Choroid plexus epithelial cell (primary cell): Measurements from ENCODE around the gene SPIRE2.

Experiments used
- DNase-seq: peaks from one replicate; pipeline ENCODE4 v3.0.0-alpha.2; 2010; ENCODE audit warnings: low read depth
- H3K4me3 ChIP-seq: 2 replicates; pipeline ENCODE4 v1.5.1; 2011; ENCODE audit warnings: low read depth, mild to moderate bottlenecking, control low read depth, low read length, moderate library complexity
- CTCF ChIP-seq: conservative IDR thresholded peaks from 2 replicates; pipeline ENCODE4 v1.5.1; 2011; ENCODE audit warnings: low read depth, mild to moderate bottlenecking, control low read depth, inconsistent platforms, low read length, moderate library complexity

SPIRE2 gene

DNA sequence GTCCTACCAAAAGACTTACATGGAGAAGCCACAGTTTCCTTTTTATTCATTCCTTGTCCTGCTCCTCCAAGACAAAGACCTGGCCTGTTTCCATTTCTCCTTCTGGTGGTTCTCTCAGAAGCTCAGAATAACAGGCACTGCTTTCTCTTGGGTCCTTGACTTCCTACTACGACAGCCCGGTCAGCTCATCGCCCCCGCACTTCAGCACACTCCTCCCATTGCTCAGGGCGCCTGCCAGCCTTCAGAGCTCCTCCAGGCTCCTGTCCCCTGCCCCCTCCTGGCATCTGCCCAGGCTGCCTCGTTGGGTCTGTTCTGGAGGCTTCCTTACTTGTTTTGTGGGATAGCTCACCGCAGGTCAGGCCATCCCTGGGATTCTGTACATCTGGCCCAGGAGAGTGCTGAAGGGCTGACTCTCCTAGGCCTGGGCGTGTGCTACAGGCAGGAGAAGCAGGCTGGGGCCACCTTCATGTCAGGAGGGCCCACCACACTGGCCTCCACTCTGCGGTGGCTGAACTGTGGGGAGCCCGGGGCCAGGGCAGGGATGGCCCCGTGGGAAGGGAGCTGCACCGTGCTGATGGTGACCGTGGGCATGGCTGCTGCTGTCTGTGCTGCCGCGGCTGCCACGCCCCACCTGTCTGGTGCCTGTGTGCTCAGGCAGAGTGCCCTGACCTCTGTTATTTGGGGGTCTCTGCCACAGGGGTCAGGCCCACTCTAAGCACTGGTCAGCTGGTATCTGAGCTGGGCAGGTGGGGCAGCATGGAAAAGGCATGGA, 62.8 kb downstream of the SPIRE2 start:
- no peak overlapping the region for H3K4me3 ChIP-seq
- no peak for TF ChIP-seq CTCF

DNA sequence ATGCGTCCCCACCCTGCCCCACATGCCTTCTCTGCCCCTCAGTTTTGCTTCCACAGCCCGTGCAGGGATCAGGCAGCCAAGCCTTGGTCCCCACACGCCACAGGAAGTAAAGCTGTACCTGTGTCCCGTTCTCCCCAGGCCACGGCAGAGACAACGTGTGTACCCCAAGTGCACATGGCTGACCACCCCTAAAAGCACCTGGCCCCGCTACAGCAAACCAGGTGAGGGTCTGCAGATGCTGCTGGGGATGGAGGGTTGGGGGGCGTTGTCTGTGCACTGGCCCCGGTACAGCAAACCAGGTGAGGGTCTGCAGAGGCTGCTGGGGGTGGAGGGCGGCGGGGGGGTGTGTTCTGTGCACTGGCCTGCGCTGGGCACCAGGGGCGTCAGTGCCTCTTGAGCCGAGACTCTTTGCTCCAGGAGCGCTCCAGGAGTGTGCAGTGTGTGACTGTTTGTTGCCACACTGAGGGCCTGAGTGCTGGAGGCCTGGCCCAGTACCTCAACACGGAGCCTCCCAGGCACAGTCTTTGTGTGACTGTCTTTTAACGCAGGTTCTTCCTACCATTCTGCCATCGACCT, 63.9 kb downstream of the SPIRE2 start:
- no peak overlapping the region for H3K4me3 ChIP-seq
- no peak for DNase-seq
- TF ChIP-seq CTCF, result no peak

More for the DNA sequence above, 62.8 kb downstream of the SPIRE2 start:
- no peak for DNase-seq

GRCh38 chr16:89892635-89893034, 64.4 kb downstream of the SPIRE2 start:
- TF ChIP-seq CTCF, result no peak
- DNase-seq, result no peak
- H3K4me3 ChIP-seq, result no peak overlapping the region

DNA sequence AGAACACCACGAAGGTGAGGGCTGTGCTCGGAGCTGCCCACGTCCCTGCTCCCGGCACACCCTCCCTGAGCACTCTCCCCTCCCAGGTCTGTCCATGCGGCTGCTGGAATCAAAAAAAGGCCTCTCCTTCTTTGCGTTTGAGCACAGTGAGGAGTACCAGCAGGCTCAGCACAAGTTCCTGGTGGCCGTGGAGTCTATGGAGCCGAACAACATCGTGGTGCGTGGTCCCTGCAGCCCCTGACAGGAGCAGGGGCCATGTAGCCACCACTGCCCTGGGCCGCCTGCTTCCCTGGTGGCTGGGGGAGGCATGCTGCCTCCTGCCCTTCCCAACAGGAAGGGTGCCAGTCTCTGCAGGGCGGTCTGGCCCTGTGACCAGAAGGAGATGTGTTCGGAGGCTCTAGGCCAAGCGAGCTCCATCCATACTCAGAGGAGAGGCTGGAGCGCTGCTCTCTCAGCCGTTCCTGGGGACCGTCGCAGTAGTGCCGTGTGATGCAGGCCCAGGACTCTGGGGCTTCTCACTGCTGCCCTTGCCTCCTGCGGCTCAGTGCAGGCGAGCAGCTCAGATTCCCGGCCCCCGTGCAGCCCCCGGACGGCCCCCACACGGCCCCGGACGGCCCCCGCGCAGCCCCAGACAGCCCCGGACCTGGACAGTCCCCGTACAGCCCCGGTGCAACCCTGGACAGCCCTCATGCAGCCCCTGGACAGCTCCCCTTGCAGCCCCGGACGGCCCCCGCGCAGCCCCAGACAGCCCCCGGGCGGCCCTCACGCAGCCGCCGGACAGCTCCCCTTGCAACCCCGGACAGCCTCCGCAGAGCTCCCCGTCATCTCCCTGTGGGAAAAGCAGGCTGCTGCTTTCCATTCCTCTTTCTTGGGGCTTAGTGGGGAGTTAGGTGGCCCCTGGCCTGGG, 65.6 kb downstream of the SPIRE2 start:
- no peak overlapping the region for H3K4me3 ChIP-seq
- DNase-seq, result no peak
- no peak for TF ChIP-seq CTCF

- TF ChIP-seq CTCF, result no peak
- H3K4me3 ChIP-seq, result no peak overlapping the region
- no peak for DNase-seq
These were observed 67.4 kb downstream of the SPIRE2 start for GRCh38 chr16:89895482-89896250.

- no peak for DNase-seq
- no peak overlapping the region for H3K4me3 ChIP-seq
- no peak for TF ChIP-seq CTCF
These were observed 68.9 kb downstream of the SPIRE2 start for GRCh38 chr16:89897204-89897603.
